Stomach smooth muscle (tissue), 2 donors: ENCODE measurements around the gene UBD.

Experiments
- H3K27ac ChIP-seq: one replicate; pipeline ENCODE4 v1.7.0; 2013; ENCODE audit warnings: mild to moderate bottlenecking, low read length, inconsistent platforms
- H3K27me3 ChIP-seq, 2 donors: one replicate each; pipeline ENCODE4 v1.7.0; 2013; ENCODE audit warnings: low read length in 2 of 2; ENCODE audit not compliant: insufficient read depth in 2 of 2, control insufficient read depth in 1 of 2
- H3K36me3 ChIP-seq, 2 donors: one replicate each; pipeline ENCODE4 v1.7.0; 2013; ENCODE audit warnings: low read length in 2 of 2; ENCODE audit not compliant: control insufficient read depth in 2 of 2, insufficient read depth in 2 of 2
- H3K4me1 ChIP-seq: one replicate; pipeline ENCODE4 v1.7.0; 2013; ENCODE audit warnings: low read length; ENCODE audit not compliant: control insufficient read depth, insufficient read depth
- H3K4me3 ChIP-seq, 2 donors: one replicate each; pipeline ENCODE4 v1.7.0; 2013; ENCODE audit warnings: low read length in 2 of 2
- H3K9ac ChIP-seq, 2 donors: one replicate each; pipeline ENCODE4 v1.7.0; 2013; ENCODE audit warnings: low read length in 2 of 2, mild to moderate bottlenecking in 1 of 2
- H3K9me3 ChIP-seq, 2 donors: one replicate each; pipeline ENCODE4 v1.7.0; 2013; ENCODE audit warnings: low read length in 2 of 2; ENCODE audit not compliant: control insufficient read depth in 2 of 2
- donor health status: healthy.
- donor health status: Pancreatic carcinoma.

Gene UBD

GRCh38 chr6:29561091-29561490 is 1.6 kb upstream of the UBD start:
- H3K4me1 ChIP-seq = no peaks in the 10 kb centered on the region
- H3K9ac ChIP-seq = no peak overlapping the region
- H3K27ac ChIP-seq = no peak overlapping the region
- H3K27me3 ChIP-seq = peaks cover under 1 to 9% of the 10 kb centered on the region in 2 donors
- no peaks in the 10 kb centered on the region for H3K36me3 ChIP-seq
- H3K4me3 ChIP-seq = no peak overlapping the region
- no peaks in the 10 kb centered on the region for H3K9me3 ChIP-seq

- Histone ChIP-seq H3K4me1 (peaks cover 6% of the 10 kb centered on the region), H3K27ac (no peak overlapping the region), H3K27me3 (peaks cover 22% of the 10 kb centered on the region in 2 donors), H3K9ac (no peak overlapping the region), H3K36me3 (no peaks in the 10 kb centered on the region), H3K9me3 (no peaks in the 10 kb centered on the region), H3K4me3 (no peak overlapping the region)
These were observed 973 bp downstream of the UBD start for GRCh38 chr6:29558439-29559079.

GRCh38 chr6:29557320-29557719 is 2.2 kb downstream of the UBD start:
- peaks cover 25 to 30% of the 10 kb centered on the region in 2 donors for H3K27me3 ChIP-seq
- no peak overlapping the region for H3K27ac ChIP-seq
- H3K4me1 ChIP-seq = peaks cover 15% of the 10 kb centered on the region
- no peaks in the 10 kb centered on the region for H3K36me3 ChIP-seq
- no peak overlapping the region for H3K4me3 ChIP-seq
- no peaks in the 10 kb centered on the region for H3K9me3 ChIP-seq
- no peak overlapping the region for H3K9ac ChIP-seq

GRCh38 chr6:29554764-29555163 is 4.8 kb downstream of the UBD start:
- Histone ChIP-seq H3K27me3 (peaks cover 25 to 30% of the 10 kb centered on the region in 2 donors), H3K9ac (no peak overlapping the region), H3K36me3 (no peaks in the 10 kb centered on the region), H3K4me3 (no peak overlapping the region), H3K27ac (no peak overlapping the region), H3K9me3 (no peaks in the 10 kb centered on the region), H3K4me1 (peaks cover 15% of the 10 kb centered on the region)

- H3K9me3 ChIP-seq = no peaks in the 10 kb centered on the region
- H3K27ac ChIP-seq = no peak overlapping the region
- peaks cover 15% of the 10 kb centered on the region for H3K4me1 ChIP-seq
- H3K9ac ChIP-seq = no peak overlapping the region
- peak overlapping the region; percentile 23 to 74 for H3K4me3 ChIP-seq
- no peaks in the 10 kb centered on the region for H3K36me3 ChIP-seq
- H3K27me3 ChIP-seq = peaks cover 25 to 30% of the 10 kb centered on the region in 2 donors
These were observed 6.1 kb downstream of the UBD start for GRCh38 chr6:29553268-29554057.

GRCh38 chr6:29552512-29553051 is 7.0 kb downstream of the UBD start:
- Histone ChIP-seq H3K27me3 (peaks cover 25 to 30% of the 10 kb centered on the region in 2 donors), H3K4me3 (peak overlapping the region; percentile 23 to 74), H3K9ac (no peak overlapping the region), H3K9me3 (no peaks in the 10 kb centered on the region), H3K36me3 (no peaks in the 10 kb centered on the region), H3K4me1 (peaks cover 15% of the 10 kb centered on the region), H3K27ac (no peak overlapping the region)

- no peak overlapping the region for H3K4me3 ChIP-seq
- no peak overlapping the region for H3K27ac ChIP-seq
- H3K4me1 ChIP-seq = no peaks in the 10 kb centered on the region
- peaks cover 2 to 3% of the 10 kb centered on the region in 2 donors for H3K27me3 ChIP-seq
- H3K36me3 ChIP-seq = no peaks in the 10 kb centered on the region
- H3K9me3 ChIP-seq = peaks cover 0 to 2% of the 10 kb centered on the region in 2 donors
- H3K9ac ChIP-seq = no peak overlapping the region
These were observed 12.0 kb downstream of the UBD start for GRCh38 chr6:29547573-29547972.

GRCh38 chr6:29537714-29538403 is 21.7 kb downstream of the UBD start:
- no peak overlapping the region for H3K4me3 ChIP-seq
- no peak overlapping the region for H3K9ac ChIP-seq
- H3K27ac ChIP-seq = no peak overlapping the region
- H3K4me1 ChIP-seq = no peaks in the 10 kb centered on the region
- peaks cover 0 to 4% of the 10 kb centered on the region in 2 donors for H3K27me3 ChIP-seq
- H3K9me3 ChIP-seq = no peaks in the 10 kb centered on the region
- no peaks in the 10 kb centered on the region for H3K36me3 ChIP-seq

GRCh38 chr6:29532320-29532951 is 27.1 kb downstream of the UBD start:
- H3K36me3 ChIP-seq = no peaks in the 10 kb centered on the region
- no peak overlapping the region for H3K9ac ChIP-seq
- no peak overlapping the region for H3K4me3 ChIP-seq
- H3K27me3 ChIP-seq = peaks cover 0 to 2% of the 10 kb centered on the region in 2 donors
- no peaks in the 10 kb centered on the region for H3K4me1 ChIP-seq
- no peaks in the 10 kb centered on the region for H3K9me3 ChIP-seq
- no peak overlapping the region for H3K27ac ChIP-seq

- Histone ChIP-seq H3K36me3 (no peaks in the 10 kb centered on the region), H3K27me3 (peaks cover 0 to 2% of the 10 kb centered on the region in 2 donors)
These were observed 27.9 kb downstream of the UBD start for GRCh38 chr6:29531668-29532067.

More at GRCh38 chr6:29531668-29532067, 27.9 kb downstream of the UBD start:
- Histone ChIP-seq H3K9ac (no peak overlapping the region), H3K4me3 (no peak overlapping the region), H3K27ac (no peak overlapping the region), H3K4me1 (no peaks in the 10 kb centered on the region), H3K9me3 (no peaks in the 10 kb centered on the region)
